HL-60/S4 (cell line): ENCODE measurements around the gene CTSL.

Source experiments
- in situ Hi-C: fragments of 300-500 bp; cut with MboI; formaldehyde crosslinking; loops from 2 replicates; pipeline ENCODE4 v1.14.3; 2022; ENCODE audit warnings: low sequenced_read_pairs

CTSL gene

GRCh38 chr9:87725900-87726709, at the start of gene CTSL:
Gene CTSL, plus strand, starts transcription at chr9:87726119. Its CDS starts 1,485 bp downstream, at chr9:87727604.
- in situ Hi-C loops, result no loop called here

- in situ Hi-C loops, result loop anchor here (5.0 kb wide), 1 partner anchor 135 kb away; no protein-coding TSS in a partner anchor
Observed at GRCh38 chr9:87676976-87677775, 48.7 kb upstream of the CTSL start.

GRCh38 chr9:87677776-87678587, 47.9 kb upstream of the CTSL start:
- in situ Hi-C loops, result loop anchor here (5.0 kb wide), 1 partner anchor 134 kb away; no protein-coding TSS in a partner anchor

GRCh38 chr9:87678650-87679355, 47.1 kb upstream of the CTSL start:
- in situ Hi-C loops, result loop anchor here (5.0 kb wide), 1 partner anchor 133 kb away; no protein-coding TSS in a partner anchor

- in situ Hi-C loops, result no loop called here
Observed at GRCh38 chr9:87681271-87682061, 44.5 kb upstream of the CTSL start.

GRCh38 chr9:87682085-87682484, 43.8 kb upstream of the CTSL start:
- in situ Hi-C loops, result no loop called here

GRCh38 chr9:87682618-87683017, 43.3 kb upstream of the CTSL start:
- in situ Hi-C loops, result no loop called here

GRCh38 chr9:87683751-87684626, 41.9 kb upstream of the CTSL start:
- in situ Hi-C loops, result no loop called here

GRCh38 chr9:87684627-87685219, 41.2 kb upstream of the CTSL start:
- in situ Hi-C loops, result no loop called here

- in situ Hi-C loops, result no loop called here
Observed at GRCh38 chr9:87685441-87685840, 40.5 kb upstream of the CTSL start.

GRCh38 chr9:87685871-87686519, 39.9 kb upstream of the CTSL start:
- in situ Hi-C loops, result no loop called here

GRCh38 chr9:87686520-87687090, 39.3 kb upstream of the CTSL start:
- in situ Hi-C loops, result no loop called here

GRCh38 chr9:87687207-87687606, 38.7 kb upstream of the CTSL start:
- in situ Hi-C loops, result no loop called here

GRCh38 chr9:87694236-87694755, 31.6 kb upstream of the CTSL start:
- in situ Hi-C loops, result no loop called here

- in situ Hi-C loops, result no loop called here
Observed at GRCh38 chr9:87695523-87695922, 30.4 kb upstream of the CTSL start.

GRCh38 chr9:87696641-87697040, 29.3 kb upstream of the CTSL start:
- in situ Hi-C loops, result no loop called here
